Right lobe of liver (tissue), 6 donors: ENCODE data around the gene ANO2. TPM values are rescaled to one million over a fixed set of nuclear protein-coding genes. Genes with fewer than 3 reads are reported as not detected.

ENCODE experiments used
- ATAC-seq, 4 donors: fragments of 200-7000 bp; cut with Tn5 transposase; one replicate each; pipeline ENCODE4 v1.9.1; 2020; ENCODE audit warnings: mild to moderate bottlenecking in 4 of 4, moderate library complexity in 4 of 4
- DNase-seq, 3 donors: peaks; one replicate each; pipeline ENCODE4 v3.0.0-alpha.2; 2020
- H3K27ac ChIP-seq, 3 donors: fragments of 200-600 bp; one replicate each; pipeline ENCODE4 v1.8.0; 2022
- H3K27me3 ChIP-seq, 2 donors: fragments of 200-600 bp; one replicate each; pipeline ENCODE4 v1.8.0; 2022
- H3K36me3 ChIP-seq, 4 donors: fragments of 200-600 bp; sonication (generic) in 1 of 4; one replicate each; pipeline versions ENCODE4 v1.5.1 to v1.8.0; 2017 to 2022; ENCODE audit warnings: control low read depth in 1 of 4
- H3K4me1 ChIP-seq, 4 donors: fragments of 200-600 bp; sonication (generic) in 1 of 4; one replicate each; pipeline versions ENCODE4 v1.5.1 to v1.8.0; 2017 to 2022; ENCODE audit warnings: control low read depth in 1 of 4
- H3K4me3 ChIP-seq, 3 donors: fragments of 200-600 bp; one replicate each; pipeline ENCODE4 v1.8.0; 2022
- H3K9me3 ChIP-seq, 4 donors: fragments of 200-600 bp; sonication (generic) in 1 of 4; one replicate each; pipeline versions ENCODE4 v1.5.1 to v1.8.0; 2017 to 2022; ENCODE audit warnings: control low read depth in 1 of 4
- POLR2A ChIP-seq: fragments of 450-650 bp; IDR thresholded peaks from one replicate; pipeline ENCODE4 v1.6.1; 2017; ENCODE audit warnings: antibody characterized with exemption, mild to moderate bottlenecking
- WGBS: methylation state at CpG from one replicate; pipeline ENCODE4 v1.1.6; 2018; ENCODE audit warnings: low coverage, low lambda C conversion rate; ENCODE audit not compliant: insufficient coverage; ENCODE audit errors: missing lambda C conversion rate; 5-methylcytosine and 5-hydroxymethylcytosine counted together
- intact Hi-C, 2 donors: fragments of 100-400 bp; cut with DNase I; formaldehyde crosslinking; loops; one replicate each; pipeline versions ENCODE4 v1.11.2 to v1.14.1; 2022
- total RNA-seq, 6 experiments: library from RNA; depleted of rRNA in 2 of 6; stranded (reverse); fragments of >200 nt in 2 of 6; fragmentation: NEBNext Ultra II Directional in 3 of 6; extraction: Animal tissue kit (Norgen Biotek cat#: 25700) in 3 of 6; gene quantifications; one replicate each; pipeline versions ENCODE4 v1.1.0 to v1.2.4, GENCODE V29; 2016 to 2023
- TF ChIP-seq, protein P1 (sequence below), 4 donors: fragments of 200-600 bp in 3 of 4; fragments of 450-650 bp in 1 of 4; IDR thresholded peaks; one replicate each; pipeline versions ENCODE4 v1.5.1 to v1.8.0; 2016 to 2022; ENCODE audit warnings: antibody characterized with exemption in 4 of 4, mild to moderate bottlenecking in 2 of 4
- donor health status: DM: no; HTN: yes; CAD: no.
- donor health status: DM: no; HTN: no; CAD: no.
- donor health status: DM: no; HTN: no; CAD: no.
- donor health status: DM: no; HTN: yes; CAD: no.
- donor health status: DM: no; HTN: yes; CAD: no.

The ANO2 gene
- total RNA-seq, 6 experiments from 2014 or later, result 0.06 to 0.89 (median 0.32) TPM; not detected in 1

DNA sequence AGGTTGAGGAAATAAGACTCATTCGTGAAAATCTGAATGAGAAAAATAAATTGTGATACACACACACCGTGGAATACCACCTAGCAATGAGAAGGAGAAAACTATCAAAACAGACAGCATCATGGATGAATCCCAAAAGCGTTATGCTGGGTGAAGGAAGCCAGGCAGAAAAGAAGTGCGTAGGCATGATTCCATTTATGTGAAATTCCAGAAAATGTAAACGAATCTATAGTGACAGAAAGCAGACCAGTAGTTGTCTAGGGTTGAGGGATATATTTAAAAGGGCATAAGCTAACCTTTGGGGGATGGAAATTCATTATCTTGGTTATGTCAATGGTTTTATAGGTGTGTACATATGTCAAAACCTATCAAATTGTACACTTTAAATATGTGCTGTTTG, 42.5 kb upstream of the ANO2 start:
- Histone ChIP-seq H3K27ac (no peak overlapping the region), H3K4me1 (peaks cover 0 to 13% (median 2%) of the 10 kb centered on the region in 4 donors), H3K4me3 (no peak overlapping the region), H3K36me3 (no peaks in the 10 kb centered on the region), H3K27me3 (no peaks in the 10 kb centered on the region), H3K9me3 (no peaks in the 10 kb centered on the region)
- TF ChIP-seq, protein P1, sequence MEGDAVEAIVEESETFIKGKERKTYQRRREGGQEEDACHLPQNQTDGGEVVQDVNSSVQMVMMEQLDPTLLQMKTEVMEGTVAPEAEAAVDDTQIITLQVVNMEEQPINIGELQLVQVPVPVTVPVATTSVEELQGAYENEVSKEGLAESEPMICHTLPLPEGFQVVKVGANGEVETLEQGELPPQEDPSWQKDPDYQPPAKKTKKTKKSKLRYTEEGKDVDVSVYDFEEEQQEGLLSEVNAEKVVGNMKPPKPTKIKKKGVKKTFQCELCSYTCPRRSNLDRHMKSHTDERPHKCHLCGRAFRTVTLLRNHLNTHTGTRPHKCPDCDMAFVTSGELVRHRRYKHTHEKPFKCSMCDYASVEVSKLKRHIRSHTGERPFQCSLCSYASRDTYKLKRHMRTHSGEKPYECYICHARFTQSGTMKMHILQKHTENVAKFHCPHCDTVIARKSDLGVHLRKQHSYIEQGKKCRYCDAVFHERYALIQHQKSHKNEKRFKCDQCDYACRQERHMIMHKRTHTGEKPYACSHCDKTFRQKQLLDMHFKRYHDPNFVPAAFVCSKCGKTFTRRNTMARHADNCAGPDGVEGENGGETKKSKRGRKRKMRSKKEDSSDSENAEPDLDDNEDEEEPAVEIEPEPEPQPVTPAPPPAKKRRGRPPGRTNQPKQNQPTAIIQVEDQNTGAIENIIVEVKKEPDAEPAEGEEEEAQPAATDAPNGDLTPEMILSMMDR (IDR thresholded peaks at IDR 0.05), result no peak
- TF ChIP-seq POLR2A, result no peak
- DNase-seq (no peak), ATAC-seq (no peak)
- intact Hi-C loops, result loop anchor here (5.0 to 10.0 kb wide), 2 partner anchors 47 to 50 kb away; no protein-coding TSS in a partner anchor
- WGBS, result 67% methylated on average over 4 of the region's 5 CpGs

DNA sequence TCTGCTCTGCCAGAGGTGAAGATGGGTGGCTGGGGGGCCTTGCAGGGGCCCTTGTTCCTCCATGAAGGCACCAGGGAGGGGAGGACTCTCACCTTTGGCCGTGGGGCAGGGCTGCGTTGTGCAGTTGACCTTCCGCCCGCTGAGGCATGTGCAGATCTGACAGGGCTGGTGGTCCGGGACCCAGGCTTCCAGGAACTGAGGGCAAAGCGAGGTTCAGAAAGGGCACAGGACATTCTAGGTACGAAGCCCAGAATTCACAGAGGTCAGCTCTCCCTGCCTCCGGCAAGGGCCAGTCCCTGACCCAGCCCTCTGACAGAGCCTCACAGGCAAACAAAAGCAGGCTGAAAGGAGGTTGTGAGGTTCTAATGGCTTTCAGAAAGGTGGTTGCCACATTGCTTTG, 40.4 kb upstream of the ANO2 start:
- TF ChIP-seq, protein P1 (IDR thresholded peaks at IDR 0.05), result no peak
- TF ChIP-seq POLR2A, result no peak
- no peaks in the 10 kb centered on the region for H3K36me3 ChIP-seq
- H3K27me3 ChIP-seq, result no peaks in the 10 kb centered on the region
- ATAC-seq (peak; percentile 21 to 75 (median 60)), DNase-seq (peak in 1 of 3 donors; percentile 68)
- intact Hi-C loops, result loop anchor here (5.0 to 10.0 kb wide), 2 partner anchors 49 to 52 kb away; no protein-coding TSS in a partner anchor
- H3K27ac ChIP-seq, result no peak overlapping the region
- no peak overlapping the region for H3K4me3 ChIP-seq
- WGBS, result 80% methylated on average over 3 of the region's 8 CpGs
- H3K9me3 ChIP-seq, result no peaks in the 10 kb centered on the region
- H3K4me1 ChIP-seq, result peaks cover 0 to 13% (median 2%) of the 10 kb centered on the region in 4 donors

DNA sequence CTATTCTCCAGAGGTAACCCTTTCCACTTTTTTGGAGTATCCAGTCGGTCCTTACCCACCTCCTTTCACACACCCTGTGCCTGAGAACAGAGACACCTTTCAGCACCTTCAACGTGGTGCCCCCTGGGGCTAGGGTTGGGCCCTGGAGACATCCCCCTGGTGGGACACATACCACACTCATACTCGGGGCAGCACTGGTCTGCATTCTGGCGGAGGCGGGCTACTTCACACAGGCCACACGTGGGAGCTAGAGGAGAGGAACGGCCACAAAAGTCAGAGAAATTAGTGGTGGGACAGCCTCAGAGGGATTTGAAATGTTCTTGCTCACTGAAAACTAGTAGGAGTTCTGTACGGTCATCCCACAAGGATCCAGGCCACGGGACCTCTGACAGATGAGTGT, 39.8 kb upstream of the ANO2 start:
- WGBS, result 75% methylated on average over 6 of the region's 9 CpGs
- DNase-seq (no peak), ATAC-seq (no peak)
- Histone ChIP-seq H3K4me1 (peaks cover 0 to 13% (median 2%) of the 10 kb centered on the region in 4 donors), H3K4me3 (no peak overlapping the region), H3K27ac (no peak overlapping the region), H3K9me3 (no peaks in the 10 kb centered on the region), H3K27me3 (no peaks in the 10 kb centered on the region), H3K36me3 (no peaks in the 10 kb centered on the region)
- intact Hi-C loops, result loop anchor here (5.0 to 10.0 kb wide), 2 partner anchors 50 to 52 kb away; no protein-coding TSS in a partner anchor
- TF ChIP-seq POLR2A, result no peak
- TF ChIP-seq, protein P1 (IDR thresholded peaks at IDR 0.05), result no peak

DNA sequence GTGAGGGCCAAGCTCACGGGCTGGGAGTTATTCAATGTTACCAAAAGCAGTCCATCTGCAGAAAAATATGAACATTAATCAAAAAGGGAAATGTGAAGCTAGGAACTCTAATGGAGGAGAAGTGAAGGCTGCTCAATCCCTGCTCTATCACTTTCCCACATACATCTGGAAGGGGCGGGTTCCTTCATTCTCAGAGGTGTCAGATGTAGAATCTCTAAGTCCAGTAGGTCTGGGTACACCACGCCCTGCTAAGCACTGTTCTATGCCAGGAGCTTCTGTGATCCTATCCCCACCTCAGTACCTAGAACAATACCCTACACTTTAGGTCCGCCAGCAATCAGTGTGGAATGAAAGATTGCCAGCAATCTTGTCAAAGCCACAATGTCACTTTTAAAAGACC, 37.0 kb upstream of the ANO2 start:
- Histone ChIP-seq H3K27me3 (no peaks in the 10 kb centered on the region), H3K9me3 (no peaks in the 10 kb centered on the region), H3K4me3 (no peak overlapping the region), H3K27ac (no peak overlapping the region), H3K4me1 (peaks cover 0 to 13% (median 2%) of the 10 kb centered on the region in 4 donors), H3K36me3 (no peaks in the 10 kb centered on the region)
- DNase-seq, result no peak
- no peak for ATAC-seq
- 73% methylated on average over 3 of the region's 4 CpGs for WGBS
- TF ChIP-seq POLR2A, result no peak
- TF ChIP-seq, protein P1 (IDR thresholded peaks at IDR 0.05), result no peak
- intact Hi-C loops, result loop anchor here in 1 of 2 donors (10.0 kb wide), 1 partner anchor 53 kb away; no protein-coding TSS in a partner anchor
